HepG2 (cell line): Measurements from ENCODE around the gene RGL1. TPM values are rescaled to one million over a fixed set of nuclear protein-coding genes. Genes with fewer than 3 reads are reported as not detected.

Source experiments
- ATAC-seq: fragments of 200-7000 bp; cut with Tn5 transposase; 3 replicates; pipeline ENCODE4 v1.9.1; 2020; ENCODE audit warnings: mild to moderate bottlenecking, moderate library complexity
- BruUV-seq: library from RNA; stranded (reverse); fragments of 400-500 nt; replicated peaks from 2 replicates; lab custom pipeline; 2021; lab: Mats Ljungman, UMichigan
- CTCF ChIA-PET: fragments of 300-600 bp; formaldehyde crosslinking; extraction: SDS; loops from one replicate; lab custom pipeline; 2021; ENCODE audit warnings: low total read pairs, inconsistent platforms, low intra/inter-chr PET ratio; lab: Yijun Ruan, JAX
- POLR2A ChIA-PET: fragments of 350-600 bp; sonication (Branson Sonifier 250); formaldehyde crosslinking; loops from one replicate; lab custom pipeline; 2020; ENCODE audit warnings: antibody characterized with exemption, inconsistent platforms; lab: Yijun Ruan, JAX
- DNase-seq: peaks from one replicate; pipeline ENCODE4 v3.0.0-alpha.2; 2015; ENCODE audit warnings: low spot score
- FAIRE-seq: peaks from 3 replicates; lab custom pipeline; 2011; peaks lifted over from hg19 to GRCh38; lab: Jason Lieb, UNC
- H2AFZ ChIP-seq: one replicate; pipeline ENCODE4 v1.6.1; 2011; ENCODE audit warnings: low read length, inconsistent platforms
- H3K27ac ChIP-seq: fragments of 300-600 bp; 3 replicates; pipeline ENCODE4 v1.8.0; 2011; ENCODE audit warnings: mixed run types, mild to moderate bottlenecking, mixed read lengths, low read length, inconsistent platforms; ENCODE audit not compliant: insufficient read depth; ENCODE audit errors: extremely low read length
- H3K27me3 ChIP-seq, 2 experiments: fragments of 200-600 bp in 1 of 2; 2 replicates in 1 of 2; 3 replicates in 1 of 2; pipeline versions ENCODE4 v1.6.0 to v1.8.0; 2011; ENCODE audit warnings: low read length in 2 of 2, mild to moderate bottlenecking in 2 of 2, moderate library complexity in 2 of 2, inconsistent platforms in 1 of 2; ENCODE audit not compliant: insufficient read depth in 2 of 2, control insufficient read depth in 1 of 2
- H3K36me3 ChIP-seq, 2 experiments: fragments of 200-600 bp in 1 of 2; replicated peaks in 1 of 2; 2 replicates in 1 of 2; 3 replicates in 1 of 2; pipeline versions ENCODE4 v1.5.1 to v1.8.0; 2011; ENCODE audit warnings: low read length in 2 of 2, inconsistent platforms in 1 of 2; ENCODE audit not compliant: insufficient read depth in 2 of 2, control insufficient read depth in 1 of 2
- H3K4me1 ChIP-seq: 2 replicates; pipeline ENCODE4 v1.5.1; 2012; ENCODE audit warnings: low read length, inconsistent platforms; ENCODE audit not compliant: insufficient read depth
- H3K4me2 ChIP-seq: 2 replicates; pipeline ENCODE4 v1.6.0; 2011; ENCODE audit warnings: low read depth, low read length, inconsistent platforms
- H3K4me3 ChIP-seq, 3 experiments: fragments of 200-600 bp in 1 of 3; sonication (generic), shearing (Covaris generic) in 1 of 3; replicated peaks in 1 of 3; 2 replicates each; pipeline ENCODE4 v1.5.1; 2011 to 2016; ENCODE audit warnings: low read length in 3 of 3, inconsistent platforms in 2 of 3, low read depth in 2 of 3, mild to moderate bottlenecking in 2 of 3, control low read depth in 1 of 3, mixed read lengths in 1 of 3; ENCODE audit not compliant: insufficient read depth in 1 of 3
- H3K79me2 ChIP-seq: one replicate; pipeline ENCODE4 v1.6.1; 2011; ENCODE audit warnings: low read length, inconsistent platforms; ENCODE audit not compliant: insufficient read depth
- H3K9ac ChIP-seq: 2 replicates; pipeline ENCODE4 v1.6.0; 2011; ENCODE audit warnings: mild to moderate bottlenecking, low read depth, low read length, inconsistent platforms; ENCODE audit not compliant: insufficient read depth
- H3K9me3 ChIP-seq: 2 replicates; pipeline ENCODE4 v1.5.1; 2012; ENCODE audit warnings: mild to moderate bottlenecking, low read length
- H4K20me1 ChIP-seq: 2 replicates; pipeline ENCODE4 v1.6.0; 2011; ENCODE audit warnings: inconsistent platforms, mild to moderate bottlenecking, low read length, moderate library complexity; ENCODE audit not compliant: insufficient read depth
- CC2D1A ChIP-seq: sonication (generic); formaldehyde crosslinking; IDR thresholded peaks from 2 replicates; pipeline ENCODE4 v1.8.1; 2023; ENCODE audit warnings: mild to moderate bottlenecking, missing genetic modification reagents
- CTCF ChIP-seq: sonication (generic); formaldehyde crosslinking; IDR thresholded peaks from 2 replicates; pipeline ENCODE4 v1.5.0; 2020; ENCODE audit warnings: mild to moderate bottlenecking, missing genetic modification reagents, moderate library complexity
- FOXJ3 ChIP-seq: sonication (generic); formaldehyde crosslinking; IDR thresholded peaks from 2 replicates; pipeline ENCODE4 v1.4.0; 2020; ENCODE audit warnings: missing genetic modification reagents, mild to moderate bottlenecking, borderline replicate concordance
- GABPA ChIP-seq, 2 experiments: IDR thresholded peaks; 2 replicates each; pipeline ENCODE4 v1.6.1; 2011 to 2016; ENCODE audit warnings: low read depth in 2 of 2, low read length in 1 of 2, missing biosample characterization in 1 of 2, missing genetic modification characterization in 1 of 2
- GMEB2 ChIP-seq: IDR thresholded peaks from 2 replicates; pipeline ENCODE4 v1.6.1; 2016; ENCODE audit warnings: missing biosample characterization, missing genetic modification reagents, low read depth
- GRHL1 ChIP-seq: sonication (generic); formaldehyde crosslinking; conservative IDR thresholded peaks from 2 replicates; pipeline ENCODE4 v1.8.0; 2022; ENCODE audit warnings: missing genetic modification reagents
- MEF2D ChIP-seq: sonication (generic); formaldehyde crosslinking; IDR thresholded peaks from 2 replicates; pipeline ENCODE4 v1.5.1; 2020; ENCODE audit warnings: mild to moderate bottlenecking, missing genetic modification reagents
- PRDM10 ChIP-seq: sonication (generic); formaldehyde crosslinking; IDR thresholded peaks from 2 replicates; pipeline ENCODE4 v1.4.0; 2020; ENCODE audit warnings: low read depth, missing genetic modification reagents
- STAG1 ChIP-seq: sonication (generic); formaldehyde crosslinking; IDR thresholded peaks from 2 replicates; pipeline ENCODE4 v1.4.0; 2020; ENCODE audit warnings: missing genetic modification reagents
- ZNF564 ChIP-seq: sonication (generic); formaldehyde crosslinking; IDR thresholded peaks from 2 replicates; pipeline ENCODE4 v1.8.1; 2023; ENCODE audit warnings: mild to moderate bottlenecking, missing genetic modification reagents
- ZNF713 ChIP-seq: sonication (generic); formaldehyde crosslinking; IDR thresholded peaks from 2 replicates; pipeline ENCODE4 v1.4.0; 2020; ENCODE audit warnings: mild to moderate bottlenecking, missing genetic modification reagents
- ZUFSP ChIP-seq: sonication (generic); formaldehyde crosslinking; IDR thresholded peaks from 2 replicates; pipeline ENCODE4 v1.9.0; 2021; ENCODE audit warnings: missing genetic modification reagents, mild to moderate bottlenecking, borderline replicate concordance
- WGBS: methylation state at CpG from one replicate; pipeline ENCODE4 v1.1.6; 2017; ENCODE audit warnings: low lambda C conversion rate; 5-methylcytosine and 5-hydroxymethylcytosine counted together
- in situ Hi-C: cut with HindIII; loops from 2 replicates; pipeline ENCODE4 v1.10.0; 2017; ENCODE audit warnings: low pct_unique_long_range_greater_than_20kb; ENCODE audit not compliant: extremely low pct_ligation_motif_present
- intact Hi-C: fragments of 100-400 bp; cut with micrococcal nuclease; formaldehyde crosslinking; loops from one replicate; pipeline ENCODE4 v1.10.0; 2022; ENCODE audit not compliant: unreplicated experiment
- polyA plus RNA-seq, 8 experiments: library from polyadenylated mRNA; depleted of rRNA in 3 of 8; stranded (reverse) in 7 of 8; unstranded in 1 of 8; fragments of >200 nt; fragmentation: Illumina TruSeq in 4 of 8; extraction: Trizol in 4 of 8; gene quantifications; 2 replicates each; pipeline versions ENCODE4 v1.2.1 to v1.2.3, GENCODE V29; 2011 to 2016; ENCODE audit warnings: low read depth in 4 of 8, missing spikeins in 1 of 8, mixed read lengths in 1 of 8; ENCODE audit not compliant: insufficient read depth in 1 of 8
- total RNA-seq, 5 experiments: library from RNA; depleted of rRNA; stranded (reverse); fragments of >200 nt; fragmentation: Illumina TruSeq; extraction: Trizol; gene quantifications; 2 replicates each; pipeline ENCODE4 v1.2.3, GENCODE V29; 2016; ENCODE audit warnings: low read depth in 1 of 5

The RGL1 gene
- total and polyA plus RNA-seq, 2 of the 13 experiments (the other 11 are each of a cell fraction or from before 2014, with no cell fraction given): 3.5 to 4.7 TPM

- TF ChIP-seq GMEB2 (CRISPR knock-in tag) (no peak), ZNF564 (CRISPR knock-in tag) (no peak), ZNF713 (CRISPR knock-in tag) (no peak), PRDM10 (no peak), ZUFSP (CRISPR knock-in tag) (no peak)
These were observed 111.7 kb downstream of the RGL1 start (continued) for GRCh38 chr1:183916574-183916973.

- ChIA-PET POLR2A (no interaction called here), CTCF (no interaction called here)
- Histone ChIP-seq H3K79me2 (no peaks in the 10 kb centered on the region), H3K4me3 (no peak overlapping the region), H3K9ac (no peak overlapping the region), H3K4me1 (no peaks in the 10 kb centered on the region), H4K20me1 (no peaks in the 10 kb centered on the region), H3K27me3 (no peaks in the 10 kb centered on the region), H3K36me3 (peaks cover 11 to 13% of the 10 kb centered on the region in 2 experiments; a peak in 4 of 5 replicates), H3K4me2 (no peak overlapping the region), H2AFZ (no peak overlapping the region), H3K9me3 (no peaks in the 10 kb centered on the region), H3K27ac (no peak overlapping the region)
- in situ Hi-C loops: no loop called here
- no peak for FAIRE-seq
- intact Hi-C loops: loop anchor here (5.0 kb wide), 3 partner anchors 106 to 281 kb away; partner anchors contain the start of gene ARPC5
- no peak for ATAC-seq
- no peak for DNase-seq
- TF ChIP-seq CTCF (0 out of 2 replicates have a peak, but pooled peaks have one; percentile 10), GRHL1 (CRISPR knock-in tag) (no peak), FOXJ3 (no peak), MEF2D (no peak), STAG1 (CRISPR knock-in tag) (peak; percentile 19; the same call in 1 of the 2 replicates), GABPA (IDR thresholded peaks at IDR 0.05; ENCODE audit: low read depth, low read length) (no peak), GABPA (CRISPR knock-in tag; IDR thresholded peaks at IDR 0.05; ENCODE audit: low read depth) (no peak), CC2D1A (no peak)
- WGBS: 93% methylated on average over 6 of the region's 6 CpGs
- no TSS peak for BruUV-seq
These were observed 113.7 kb downstream of the RGL1 start for GRCh38 chr1:183918589-183918988.
